H9 (cell line): ENCODE data around the gene SERPINA9. TPM values are rescaled to one million over a fixed set of nuclear protein-coding genes. Genes with fewer than 3 reads are reported as not detected.

Source experiments
- DNase-seq: peaks from one replicate; pipeline ENCODE4 v3.0.0-alpha.2; 2017
- H2AFZ ChIP-seq: one replicate; pipeline ENCODE4 v1.6.1; 2013; ENCODE audit warnings: mild to moderate bottlenecking, low read length, control low read depth, moderate library complexity
- H2AK5ac ChIP-seq: 2 replicates; pipeline ENCODE4 v1.6.1; 2013; ENCODE audit warnings: low read length, control low read depth, mixed read lengths; ENCODE audit not compliant: insufficient read length
- H2BK120ac ChIP-seq: one replicate; pipeline ENCODE4 v1.6.1; 2013; ENCODE audit warnings: low read depth, mild to moderate bottlenecking, low read length, control low read depth, inconsistent platforms; ENCODE audit not compliant: poor library complexity, severe bottlenecking
- H2BK12ac ChIP-seq: 2 replicates; pipeline ENCODE4 v1.6.1; 2013; ENCODE audit warnings: low read length, control low read depth, mixed read lengths, low read depth; ENCODE audit not compliant: insufficient read length
- H2BK15ac ChIP-seq: 2 replicates; pipeline ENCODE4 v1.6.1; 2013; ENCODE audit warnings: low read depth, low read length, control low read depth
- H2BK20ac ChIP-seq: one replicate; pipeline ENCODE4 v1.6.1; 2013; ENCODE audit warnings: low read depth, mild to moderate bottlenecking, low read length, control low read depth, inconsistent platforms; ENCODE audit not compliant: poor library complexity, severe bottlenecking
- H2BK5ac ChIP-seq: 2 replicates; pipeline ENCODE4 v1.6.1; 2013; ENCODE audit warnings: low read length, control low read depth, mixed read lengths; ENCODE audit not compliant: insufficient read length
- H3K14ac ChIP-seq: 2 replicates; pipeline ENCODE4 v1.6.1; 2013; ENCODE audit warnings: low read length, control low read depth; ENCODE audit not compliant: insufficient read depth
- H3K18ac ChIP-seq: 2 replicates; pipeline ENCODE4 v1.6.1; 2013; ENCODE audit warnings: low read depth, mild to moderate bottlenecking, mixed read lengths, low read length, control low read depth; ENCODE audit not compliant: insufficient read length
- H3K23ac ChIP-seq: 2 replicates; pipeline ENCODE4 v1.6.1; 2013; ENCODE audit warnings: low read length, control low read depth, mixed read lengths, low read depth; ENCODE audit not compliant: insufficient read length
- H3K23me2 ChIP-seq: 2 replicates; pipeline ENCODE4 v1.6.1; 2013; ENCODE audit warnings: low read depth, mild to moderate bottlenecking, mixed read lengths, low read length, control low read depth; ENCODE audit not compliant: insufficient read length, poor library complexity, severe bottlenecking
- H3K27ac ChIP-seq: 2 replicates; pipeline ENCODE4 v1.5.1; 2013; ENCODE audit warnings: low read length, control low read depth, mixed read lengths, low read depth; ENCODE audit not compliant: insufficient read length
- H3K27me3 ChIP-seq: 2 replicates; pipeline ENCODE4 v1.6.1; 2013; ENCODE audit warnings: low read length, control low read depth, inconsistent platforms; ENCODE audit not compliant: insufficient read depth
- H3K4ac ChIP-seq: 2 replicates; pipeline ENCODE4 v1.6.1; 2013; ENCODE audit warnings: low read depth, mild to moderate bottlenecking, control low read depth, inconsistent platforms, low read length, moderate library complexity
- H3K4me1 ChIP-seq: 2 replicates; pipeline ENCODE4 v1.6.1; 2013; ENCODE audit warnings: low read length, control low read depth, inconsistent platforms; ENCODE audit not compliant: insufficient read depth
- H3K4me2 ChIP-seq: 2 replicates; pipeline ENCODE4 v1.6.1; 2013; ENCODE audit warnings: low read length, control low read depth, mixed read lengths; ENCODE audit not compliant: insufficient read length, insufficient read depth
- H3K56ac ChIP-seq: 2 replicates; pipeline ENCODE4 v1.6.1; 2013; ENCODE audit warnings: low read depth, mild to moderate bottlenecking, mixed read lengths, low read length, control low read depth; ENCODE audit not compliant: insufficient read length
- H3K79me1 ChIP-seq: 2 replicates; pipeline ENCODE4 v1.6.1; 2013; ENCODE audit warnings: low read depth, mild to moderate bottlenecking, moderate library complexity, low read length, control low read depth, inconsistent platforms; ENCODE audit not compliant: insufficient read depth, poor library complexity, severe bottlenecking
- H3K79me2 ChIP-seq: 2 replicates; pipeline ENCODE4 v1.6.1; 2013; ENCODE audit warnings: low read length, control low read depth, inconsistent platforms; ENCODE audit not compliant: insufficient read depth
- H3K9ac ChIP-seq: 2 replicates; pipeline ENCODE4 v1.6.1; 2013; ENCODE audit warnings: low read length, control low read depth, mixed read lengths; ENCODE audit not compliant: insufficient read length; ENCODE audit errors: extremely low read depth
- H3K9me3 ChIP-seq: one replicate; pipeline ENCODE4 v1.6.1; 2013; ENCODE audit warnings: low read depth, low read length, inconsistent platforms; ENCODE audit not compliant: control insufficient read depth
- H3T11ph ChIP-seq: one replicate; pipeline ENCODE4 v1.6.1; 2013; ENCODE audit warnings: mild to moderate bottlenecking, low read length, control low read depth, inconsistent platforms
- H4K20me1 ChIP-seq: one replicate; pipeline ENCODE4 v1.6.1; 2013; ENCODE audit not compliant: control insufficient read depth, insufficient read length, insufficient read depth
- H4K5ac ChIP-seq: 2 replicates; pipeline ENCODE4 v1.6.1; 2013; ENCODE audit warnings: low read depth, mild to moderate bottlenecking, mixed read lengths, low read length, control low read depth; ENCODE audit not compliant: insufficient read length
- H4K8ac ChIP-seq: replicated peaks from 2 replicates; pipeline ENCODE4 v1.6.1; 2013; ENCODE audit warnings: low read length, control low read depth, mixed read lengths, low read depth; ENCODE audit not compliant: insufficient read length
- H4K91ac ChIP-seq: 2 replicates; pipeline ENCODE4 v1.6.1; 2013; ENCODE audit warnings: low read depth, mild to moderate bottlenecking, moderate library complexity, mixed read lengths, low read length, control low read depth; ENCODE audit not compliant: insufficient read length
- H3K27ac Mint-ChIP-seq, 3 experiments: 2 replicates in 2 of 3; 3 replicates in 1 of 3; pipeline ENCODE4 v1.8.0; 2020 to 2021; ENCODE audit warnings: mixed read lengths in 3 of 3, mild to moderate bottlenecking in 1 of 3, moderate library complexity in 1 of 3
- H3K27me3 Mint-ChIP-seq: 2 replicates; pipeline ENCODE4 v1.8.0; 2021; ENCODE audit warnings: low read depth, mild to moderate bottlenecking, moderate library complexity, mixed read lengths
- H3K36me3 Mint-ChIP-seq, 3 experiments: 2 replicates in 2 of 3; 3 replicates in 1 of 3; pipeline ENCODE4 v1.8.0; 2020 to 2021; ENCODE audit warnings: low read depth in 3 of 3, mixed read lengths in 3 of 3; ENCODE audit not compliant: insufficient read depth in 1 of 3
- H3K4me1 Mint-ChIP-seq, 2 experiments: 2 replicates each; pipeline ENCODE4 v1.8.0; 2020; ENCODE audit warnings: mixed read lengths in 2 of 2
- H3K4me3 Mint-ChIP-seq, 2 experiments: 2 replicates in 1 of 2; 3 replicates in 1 of 2; pipeline ENCODE4 v1.8.0; 2020 to 2021; ENCODE audit warnings: mild to moderate bottlenecking in 2 of 2, mixed read lengths in 2 of 2, moderate library complexity in 1 of 2
- H3K9me3 Mint-ChIP-seq, 2 experiments: 2 replicates in 1 of 2; 3 replicates in 1 of 2; pipeline ENCODE4 v1.8.0; 2020; ENCODE audit warnings: mild to moderate bottlenecking in 2 of 2, mixed read lengths in 2 of 2, moderate library complexity in 1 of 2
- CTCF ChIP-seq: fragments of 200-600 bp; sonication (generic); conservative IDR thresholded peaks from 3 replicates; pipeline ENCODE4 v1.8.0; 2021; ENCODE audit warnings: antibody characterized with exemption, mild to moderate bottlenecking
- WGBS: extraction: QIAGEN DNeasy Blood & Tissue Kit; methylation state at CpG from one replicate; pipeline ENCODE4 v1.1.7; 2013; ENCODE audit warnings: missing lambda C conversion rate, low lambda C conversion rate, mixed read lengths; ENCODE audit not compliant: insufficient read length; ENCODE audit errors: extremely low coverage; 5-methylcytosine and 5-hydroxymethylcytosine counted together
- total RNA-seq: library from RNA; stranded (reverse); gene quantifications from 2 replicates; pipeline ENCODE4 v1.2.1, GENCODE V29; 2021

Gene SERPINA9
- total RNA-seq, 1 experiment from 2014 or later: not detected

DNA sequence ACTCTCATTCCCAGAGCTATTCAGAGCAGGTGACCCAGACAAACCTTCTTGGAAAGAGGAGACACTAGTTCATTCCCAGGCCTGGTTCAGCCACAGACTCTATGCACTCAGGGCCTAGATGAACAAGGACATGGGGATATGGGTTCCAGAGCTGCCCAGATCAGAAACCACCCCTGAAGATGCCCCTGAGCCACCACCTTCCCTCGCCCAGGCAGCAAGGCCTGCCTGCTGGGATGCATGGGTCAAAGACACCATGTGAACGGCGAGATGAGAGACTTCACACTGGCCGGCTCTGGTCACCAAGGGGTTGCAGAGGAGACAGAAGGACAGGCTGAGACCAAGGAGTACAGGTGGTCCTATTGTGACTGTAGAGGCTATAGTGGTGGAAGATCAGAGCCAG lies 29.2 kb upstream of the SERPINA9 start:
- Histone ChIP-seq H2BK12ac (no peak overlapping the region), H3T11ph (no peak overlapping the region), H2BK120ac (no peak overlapping the region), H2AFZ (no peak overlapping the region), H4K8ac (no peak overlapping the region), H3K18ac (no peak overlapping the region), H3K9me3 (no peaks in the 10 kb centered on the region), H3K4me2 (no peak overlapping the region), H3K79me2 (no peaks in the 10 kb centered on the region), H2BK15ac (no peak overlapping the region), H4K20me1 (no peaks in the 10 kb centered on the region), H3K23ac (no peak overlapping the region), H3K4ac (no peak overlapping the region), H3K27me3 (no peaks in the 10 kb centered on the region), H2BK20ac (no peak overlapping the region), H2BK5ac (no peak overlapping the region), H3K79me1 (no peaks in the 10 kb centered on the region), H3K23me2 (no peaks in the 10 kb centered on the region), H4K91ac (no peak overlapping the region), H4K5ac (no peak overlapping the region), H3K4me1 (no peaks in the 10 kb centered on the region), H3K9ac (no peak overlapping the region), H3K56ac (no peak overlapping the region), H2AK5ac (no peak overlapping the region), H3K14ac (no peak overlapping the region), H3K27ac (no peak overlapping the region)
- no peak for TF ChIP-seq CTCF
- Mint-ChIP-seq H3K4me1 (no peaks in the 10 kb centered on the region), H3K27me3 (peaks cover 6% of the 10 kb centered on the region), H3K27ac (no peak overlapping the region), H3K4me3 (no peak overlapping the region), H3K9me3 (no peaks in the 10 kb centered on the region), H3K36me3 (no peaks in the 10 kb centered on the region; a peak in 1 of 7 replicates)
- DNase-seq: no peak
- no CpG with 5 or more reads among the region's 4 CpGs for WGBS
